Measurements from ENCODE around the gene RASGEF1C. TPM values are rescaled to one million over a fixed set of nuclear protein-coding genes. Genes with fewer than 3 reads are reported as not detected.

The RASGEF1C gene
- total RNA-seq, 2 donors from 2014 or later, result not detected

GRCh38 chr5:180135128-180135955 lies 73.7 kb downstream of the RASGEF1C start:
- ATAC-seq (ENCODE audit: insufficient number of reproducible peaks, low FRiP score, low read depth), result no peak
- no peaks in the 10 kb centered on the region for H3K36me3 ChIP-seq
- no peaks in the 10 kb centered on the region for H3K9me3 ChIP-seq
- DNase-seq (ENCODE audit: low spot score), result no peak
- no peaks in the 10 kb centered on the region for H3K4me1 ChIP-seq (ENCODE audit: control insufficient read depth in 1 of 2, low read depth in 2 of 2)
- no peak overlapping the region for H3K27ac ChIP-seq
- no peak for TF ChIP-seq CTCF (IDR thresholded peaks at IDR 0.05)
- no peaks in the 10 kb centered on the region for H3K27me3 ChIP-seq (replicated peaks; ENCODE audit: insufficient read depth)
- no peak overlapping the region for H3K4me3 ChIP-seq

GRCh38 chr5:180133971-180134508 lies 75.0 kb downstream of the RASGEF1C start:
- Histone ChIP-seq H3K4me1 (ENCODE audit: control insufficient read depth in 1 of 2, low read depth in 2 of 2) (no peaks in the 10 kb centered on the region), H3K36me3 (no peaks in the 10 kb centered on the region), H3K27ac (no peak overlapping the region), H3K27me3 (replicated peaks; ENCODE audit: insufficient read depth) (no peaks in the 10 kb centered on the region), H3K4me3 (no peak overlapping the region), H3K9me3 (no peaks in the 10 kb centered on the region)
- no peak for ATAC-seq (ENCODE audit: insufficient number of reproducible peaks, low FRiP score, low read depth)
- TF ChIP-seq CTCF (IDR thresholded peaks at IDR 0.05), result no peak
- no peak for DNase-seq (ENCODE audit: low spot score)

- ATAC-seq (ENCODE audit: insufficient number of reproducible peaks, low FRiP score, low read depth), result no peak
- Histone ChIP-seq H3K27me3 (replicated peaks; ENCODE audit: insufficient read depth) (no peaks in the 10 kb centered on the region), H3K4me3 (no peak overlapping the region), H3K27ac (no peak overlapping the region), H3K36me3 (no peaks in the 10 kb centered on the region), H3K4me1 (ENCODE audit: control insufficient read depth in 1 of 2, low read depth in 2 of 2) (no peaks in the 10 kb centered on the region), H3K9me3 (no peaks in the 10 kb centered on the region)
- TF ChIP-seq CTCF (IDR thresholded peaks at IDR 0.05), result no peak
- no peak for DNase-seq (ENCODE audit: low spot score)
Observed at GRCh38 chr5:180133551-180133950, 75.5 kb downstream of the RASGEF1C start.

- no peak for DNase-seq (ENCODE audit: low spot score)
- no peak overlapping the region for H3K27ac ChIP-seq
- H3K4me1 ChIP-seq (ENCODE audit: control insufficient read depth in 1 of 2, low read depth in 2 of 2), result no peaks in the 10 kb centered on the region
- H3K27me3 ChIP-seq (replicated peaks; ENCODE audit: insufficient read depth), result no peaks in the 10 kb centered on the region
- no peaks in the 10 kb centered on the region for H3K36me3 ChIP-seq
- H3K4me3 ChIP-seq, result no peak overlapping the region
- H3K9me3 ChIP-seq, result no peaks in the 10 kb centered on the region
- no peak for ATAC-seq (ENCODE audit: insufficient number of reproducible peaks, low FRiP score, low read depth)
- TF ChIP-seq CTCF (IDR thresholded peaks at IDR 0.05), result no peak
Observed at GRCh38 chr5:180133060-180133459, 76.0 kb downstream of the RASGEF1C start.

- no peaks in the 10 kb centered on the region for H3K9me3 ChIP-seq
- TF ChIP-seq CTCF (IDR thresholded peaks at IDR 0.05), result no peak
- H3K36me3 ChIP-seq, result no peaks in the 10 kb centered on the region
- DNase-seq (ENCODE audit: low spot score) (no peak), ATAC-seq (ENCODE audit: insufficient number of reproducible peaks, low FRiP score, low read depth) (no peak)
- no peaks in the 10 kb centered on the region for H3K27me3 ChIP-seq (replicated peaks; ENCODE audit: insufficient read depth)
- H3K27ac ChIP-seq, result no peak overlapping the region
- H3K4me3 ChIP-seq, result no peak overlapping the region
- H3K4me1 ChIP-seq (ENCODE audit: control insufficient read depth in 1 of 2, low read depth in 2 of 2), result no peaks in the 10 kb centered on the region
Observed at GRCh38 chr5:180130876-180131740, 77.9 kb downstream of the RASGEF1C start.
